Common myeloid progenitor, CD34-positive (primary cell): ENCODE results near the gene BTNL8.

ENCODE experiments used
- CTCF ChIA-PET: fragments of 350-600 bp; sonication (Branson Sonifier 250); formaldehyde crosslinking; loops from one replicate; lab custom pipeline; 2021; ENCODE audit warnings: antibody characterized with exemption; lab: Charles Lee
- POLR2A ChIA-PET: fragments of 350-600 bp; sonication (Branson Sonifier 250); formaldehyde crosslinking; loops from one replicate; lab custom pipeline; 2021; ENCODE audit warnings: antibody characterized with exemption; lab: Charles Lee
- DNase-seq, 3 donors: peaks; one replicate each; pipeline versions ENCODE4 v3.0.0 to v3.0.0-alpha.2; 2013
- H3K27ac ChIP-seq, 2 experiments: 1 replicate in 1 of 2; 2 replicates in 1 of 2; pipeline ENCODE4 v1.7.0; 2013; ENCODE audit warnings: inconsistent platforms in 2 of 2, low read length in 2 of 2, mild to moderate bottlenecking in 2 of 2, low read depth in 1 of 2, moderate library complexity in 1 of 2; ENCODE audit not compliant: severe bottlenecking in 2 of 2, insufficient read depth in 1 of 2, poor library complexity in 1 of 2
- H3K27me3 ChIP-seq, 5 experiments: replicated peaks in 2 of 5; 1 replicate in 3 of 5; 2 replicates in 2 of 5; pipeline versions ENCODE4 v1.6.1 to v1.7.0; 2013; ENCODE audit warnings: low read length in 4 of 5, mild to moderate bottlenecking in 2 of 5, moderate library complexity in 2 of 5, inconsistent platforms in 1 of 5; ENCODE audit not compliant: insufficient read depth in 5 of 5, control insufficient read depth in 4 of 5
- H3K36me3 ChIP-seq, 4 experiments: 1 replicate in 2 of 4; 2 replicates in 2 of 4; pipeline versions ENCODE4 v1.6.1 to v1.7.0; 2013; ENCODE audit warnings: low read length in 3 of 4, control low read depth in 1 of 4, mild to moderate bottlenecking in 1 of 4; ENCODE audit not compliant: control insufficient read depth in 4 of 4, insufficient read depth in 4 of 4
- H3K4me1 ChIP-seq, 4 experiments: 1 replicate in 3 of 4; 2 replicates in 1 of 4; pipeline versions ENCODE4 v1.6.1 to v1.7.1; 2013; ENCODE audit warnings: low read length in 3 of 4, mild to moderate bottlenecking in 3 of 4, control low read depth in 1 of 4, inconsistent platforms in 1 of 4, moderate library complexity in 1 of 4; ENCODE audit not compliant: control insufficient read depth in 4 of 4, insufficient read depth in 4 of 4; ENCODE audit errors: control extremely low read depth in 1 of 4
- H3K4me3 ChIP-seq, 7 experiments: 1 replicate in 4 of 7; 2 replicates in 3 of 7; pipeline versions ENCODE4 v1.5.1 to v1.7.0; 2013; ENCODE audit warnings: mild to moderate bottlenecking in 7 of 7, low read length in 6 of 7, moderate library complexity in 6 of 7, inconsistent platforms in 2 of 7, low read depth in 2 of 7, control low read depth in 1 of 7; ENCODE audit not compliant: insufficient read depth in 4 of 7, control insufficient read depth in 1 of 7; ENCODE audit errors: extremely low read depth in 1 of 7
- H3K9me3 ChIP-seq, 5 experiments: 1 replicate in 4 of 5; 2 replicates in 1 of 5; pipeline versions ENCODE4 v1.6.1 to v1.7.1; 2013; ENCODE audit warnings: low read length in 4 of 5, mild to moderate bottlenecking in 2 of 5, inconsistent platforms in 1 of 5, low read depth in 1 of 5, moderate library complexity in 1 of 5; ENCODE audit not compliant: control insufficient read depth in 4 of 5, insufficient read depth in 2 of 5; ENCODE audit errors: control extremely low read depth in 1 of 5
- WGBS: methylation state at CpG from one replicate; pipeline ENCODE4 v1.1.5; 2013; ENCODE audit not compliant: insufficient coverage; 5-methylcytosine and 5-hydroxymethylcytosine counted together

Gene BTNL8

DNA sequence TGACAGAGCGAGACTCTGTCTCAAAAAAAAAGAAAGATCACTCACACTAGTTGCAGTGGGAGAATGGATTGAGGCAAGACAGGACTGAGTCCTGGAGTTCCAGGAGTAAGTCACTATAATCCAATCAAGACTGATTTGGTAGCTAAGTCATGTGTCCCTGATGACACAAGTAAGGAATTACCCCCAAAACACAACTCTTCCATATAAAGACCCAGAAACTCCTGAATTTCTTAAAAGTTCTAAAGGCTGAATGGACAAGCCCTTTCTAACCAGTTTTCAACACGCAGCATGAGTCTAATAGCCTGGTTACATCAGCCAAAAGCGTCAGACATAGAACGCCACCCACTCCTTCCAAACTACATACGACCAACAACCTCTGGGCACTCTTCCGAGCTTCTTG is 40.4 kb upstream of the BTNL8 start:
- CTCF ChIA-PET, result interaction anchor here (1.3 kb wide), 1 partner anchor 72 kb away, joined by 3 read pairs; no protein-coding TSS in a partner anchor
- peaks cover 6 to 15% (median 8%) of the 10 kb centered on the region in 4 experiments for H3K4me1 ChIP-seq
- H3K36me3 ChIP-seq, result peaks cover 5 to 35% (median 11%) of the 10 kb centered on the region in 4 experiments
- POLR2A ChIA-PET, result interaction anchor here (0.8 kb wide), 1 partner anchor 79 kb away, joined by 3 read pairs; no protein-coding TSS in a partner anchor
- H3K4me3 ChIP-seq, result no peak overlapping the region
- 100% methylated on average over 5 of the region's 6 CpGs for WGBS
- no peak overlapping the region for H3K27ac ChIP-seq
- DNase-seq, result no peak
- no peaks in the 10 kb centered on the region for H3K27me3 ChIP-seq
- H3K9me3 ChIP-seq, result peaks cover 0 to under 1% (median 0%) of the 10 kb centered on the region in 5 experiments

- peak; percentile 86 to 91 (median 88) for DNase-seq
- POLR2A ChIA-PET, result no interaction called here
- Histone ChIP-seq H3K4me1 (peaks cover 6 to 15% (median 8%) of the 10 kb centered on the region in 4 experiments), H3K27me3 (no peaks in the 10 kb centered on the region), H3K9me3 (no peaks in the 10 kb centered on the region), H3K4me3 (peak overlapping the region; percentile 87 to 99 (median 92)), H3K36me3 (peaks cover 2 to 18% (median 9%) of the 10 kb centered on the region in 4 experiments), H3K27ac (peak overlapping the region in 1 of 2 experiments; percentile 86)
- CTCF ChIA-PET, result interaction anchor here (1.3 to 1.6 kb wide), 3 partner anchors 12 to 58 kb away, joined by 3 to 4 read pairs (median 4); partner anchors contain the start of gene MGAT1
- 0% methylated on average over 8 of the region's 18 CpGs for WGBS
These were observed 38.6 kb upstream of the BTNL8 start for GRCh38 chr5:180860273-180860886.

DNA sequence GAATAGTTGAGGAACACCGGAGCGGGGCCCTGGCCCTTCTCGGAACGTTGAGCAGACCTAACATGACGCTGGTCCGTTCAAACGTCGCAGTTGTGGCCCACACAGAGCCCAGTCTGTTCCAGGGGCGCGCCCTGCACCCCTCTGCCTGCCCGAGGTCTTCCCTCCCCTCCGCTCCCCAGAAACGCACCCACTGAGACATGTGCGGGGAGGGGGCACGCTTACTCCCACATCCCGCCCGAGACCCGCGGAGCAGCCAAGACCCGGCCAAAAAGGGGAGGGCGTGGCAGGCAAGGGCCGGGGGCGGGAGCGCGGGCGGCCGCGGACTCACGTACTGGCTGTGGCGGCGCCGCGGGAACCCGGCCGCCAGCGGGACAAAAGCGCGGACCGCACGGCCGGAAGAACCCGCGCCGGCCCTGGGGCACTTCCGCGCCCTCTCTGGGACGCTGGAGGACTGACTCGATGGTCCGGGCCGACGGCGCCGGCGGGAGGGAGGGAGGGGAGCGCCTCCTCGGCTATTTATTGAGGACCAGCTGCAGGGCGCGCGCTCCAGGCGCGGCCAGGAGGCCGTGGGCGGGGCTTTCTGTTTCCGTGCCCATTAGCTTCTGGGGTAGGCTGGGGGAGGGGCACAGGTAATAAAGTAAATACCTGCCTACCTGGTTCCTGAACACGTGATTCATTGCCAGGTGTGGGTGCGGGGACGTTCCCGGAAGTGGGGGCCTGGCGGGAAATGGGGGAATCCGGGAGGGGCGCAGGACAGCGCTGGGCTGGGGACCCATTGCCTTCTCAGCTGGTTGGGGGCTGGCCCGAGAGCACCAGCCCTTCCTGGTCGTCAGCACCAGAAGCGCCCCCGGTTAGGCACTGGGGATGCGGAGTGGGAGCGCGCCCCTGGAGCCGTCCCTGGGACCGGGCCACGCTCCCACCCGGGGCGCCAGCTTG is 37.8 kb upstream of the BTNL8 start, which contains the start of gene ZFP62:
Gene ZFP62, minus strand, starts transcription at position 390 of the 936 bp plus-strand sequence. Its CDS starts 57 bp downstream, at position 333.
- under 1% methylated on average over 80 of the region's 84 CpGs for WGBS
- Histone ChIP-seq H3K36me3 (peaks cover 2 to 10% (median 4%) of the 10 kb centered on the region in 4 experiments), H3K4me1 (peaks cover 6 to 15% (median 8%) of the 10 kb centered on the region in 4 experiments), H3K9me3 (no peaks in the 10 kb centered on the region), H3K4me3 (peak within 1 kb of the TSS; percentile 87 to 99 (median 92)), H3K27me3 (no peaks in the 10 kb centered on the region), H3K27ac (peak within 1 kb of the TSS; percentile 61 to 86)
- DNase-seq, result peak; percentile 94 to 97 (median 96)
- ChIA-PET CTCF (interaction anchor here (0.8 to 1.6 kb wide), 6 partner anchors 12 to 322 kb away, joined by 3 to 4 read pairs (median 4); partner anchors contain the start of gene MGAT1), POLR2A (interaction anchor here (1.7 kb wide), 1 partner anchor 51 kb away, joined by 5 read pairs; no protein-coding TSS in a partner anchor)

DNA sequence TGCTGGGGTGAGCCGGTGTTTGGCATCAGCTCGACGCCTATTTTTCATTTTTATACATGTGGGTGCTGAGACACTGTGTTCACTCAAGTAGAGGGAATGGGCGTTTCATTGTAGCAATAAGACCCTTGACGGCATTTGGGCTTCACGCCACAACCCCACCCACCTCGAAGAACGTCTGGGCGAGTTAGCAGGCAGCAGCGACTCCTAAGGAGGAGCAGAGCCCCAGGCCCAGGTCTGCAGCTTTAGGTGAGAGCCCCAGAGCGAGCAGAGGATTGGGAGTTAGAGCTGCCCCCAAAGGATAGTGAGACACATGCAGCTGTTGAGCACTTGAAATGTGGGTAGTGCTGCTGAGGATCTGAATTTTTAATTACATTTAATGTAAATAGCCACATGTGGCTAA is 36.3 kb upstream of the BTNL8 start:
- peaks cover 0 to 7% (median 2%) of the 10 kb centered on the region in 4 experiments for H3K36me3 ChIP-seq
- POLR2A ChIA-PET, result interaction anchor here (1.7 kb wide), 1 partner anchor 52 kb away, joined by 5 read pairs; no protein-coding TSS in a partner anchor
- peaks cover 6 to 15% (median 8%) of the 10 kb centered on the region in 4 experiments for H3K4me1 ChIP-seq
- no peak for DNase-seq
- H3K9me3 ChIP-seq, result no peaks in the 10 kb centered on the region
- 91% methylated on average over 8 of the region's 11 CpGs for WGBS
- H3K4me3 ChIP-seq, result no peak overlapping the region
- CTCF ChIA-PET, result interaction anchor here (1.3 to 2.2 kb wide), 3 partner anchors 13 to 78 kb away, joined by 3 to 7 read pairs (median 7); no protein-coding TSS in a partner anchor
- H3K27me3 ChIP-seq, result no peaks in the 10 kb centered on the region
- H3K27ac ChIP-seq, result no peak overlapping the region

GRCh38 chr5:180865981-180866695 is 32.8 kb upstream of the BTNL8 start:
- Histone ChIP-seq H3K4me3 (no peak overlapping the region), H3K4me1 (peaks cover 0 to 5% (median under 1%) of the 10 kb centered on the region in 4 experiments), H3K27ac (no peak overlapping the region), H3K36me3 (no peaks in the 10 kb centered on the region), H3K9me3 (no peaks in the 10 kb centered on the region), H3K27me3 (no peaks in the 10 kb centered on the region)
- POLR2A ChIA-PET, result interaction anchor here (0.5 to 0.6 kb wide), 2 partner anchors 80 to 159 kb away, joined by 3 to 4 read pairs; no protein-coding TSS in a partner anchor
- DNase-seq, result no peak
- CTCF ChIA-PET, result interaction anchor here (0.6 to 1.8 kb wide), 6 partner anchors 12 to 306 kb away, joined by 3 to 5 read pairs (median 4); no protein-coding TSS in a partner anchor
- no CpG with 5 or more reads among the region's 5 CpGs for WGBS

DNA sequence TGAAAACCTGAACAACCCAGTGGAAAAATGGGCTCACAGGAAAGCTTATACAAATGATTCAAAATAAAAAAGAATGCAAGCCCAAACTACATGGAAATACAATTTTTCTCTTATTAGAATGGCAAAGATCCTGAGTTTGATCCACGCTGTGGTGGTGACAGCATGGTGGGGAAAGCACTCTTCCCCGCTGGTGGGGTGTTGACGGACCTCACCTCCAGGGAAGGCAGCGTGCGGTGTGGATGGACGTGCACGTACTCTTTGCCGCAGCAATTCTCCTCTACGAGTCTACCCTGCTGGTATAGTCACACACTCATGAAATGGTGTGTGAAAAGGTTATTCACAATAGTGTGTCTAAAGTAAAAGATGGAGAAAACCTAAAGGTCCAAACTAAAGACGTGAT is 32.0 kb upstream of the BTNL8 start:
- ChIA-PET POLR2A (interaction anchor here (0.6 kb wide), 2 partner anchors 35 to 80 kb away, joined by 3 read pairs; no protein-coding TSS in a partner anchor), CTCF (interaction anchor here (0.6 to 1.8 kb wide), 4 partner anchors 11 to 305 kb away, joined by 3 to 5 read pairs (median 4); no protein-coding TSS in a partner anchor)
- Histone ChIP-seq H3K36me3 (no peaks in the 10 kb centered on the region), H3K27me3 (no peaks in the 10 kb centered on the region), H3K27ac (no peak overlapping the region), H3K4me1 (no peaks in the 10 kb centered on the region), H3K9me3 (no peaks in the 10 kb centered on the region), H3K4me3 (no peak overlapping the region)
- no peak for DNase-seq
- 94% methylated on average over 9 of the region's 10 CpGs for WGBS
